Measurements from ENCODE around the gene EGFR.

EGFR gene

GRCh38 chr7:55104712-55105433 is 86.1 kb downstream of the EGFR start:
- no peak overlapping the region for H3K4me3 ChIP-seq (ENCODE audit: low read depth, low read length)
- DNase-seq (ENCODE audit: low read depth): no peak
- no peak for TF ChIP-seq CTCF (IDR thresholded peaks at IDR 0.05; ENCODE audit: control insufficient read depth, extremely low read depth, insufficient read depth)

GRCh38 chr7:55105952-55106351 is 87.1 kb downstream of the EGFR start:
- TF ChIP-seq CTCF (IDR thresholded peaks at IDR 0.05; ENCODE audit: control insufficient read depth, extremely low read depth, insufficient read depth): no peak
- no peak overlapping the region for H3K4me3 ChIP-seq (ENCODE audit: low read depth, low read length)
- no peak for DNase-seq (ENCODE audit: low read depth)

- DNase-seq (ENCODE audit: low read depth): no peak
- no peak overlapping the region for H3K4me3 ChIP-seq (ENCODE audit: low read depth, low read length)
These were observed 89.1 kb downstream of the EGFR start for GRCh38 chr7:55107946-55108345.

GRCh38 chr7:55108401-55108800 is 89.6 kb downstream of the EGFR start:
- DNase-seq (ENCODE audit: low read depth): no peak
- H3K4me3 ChIP-seq (ENCODE audit: low read depth, low read length): no peak overlapping the region
- TF ChIP-seq CTCF (IDR thresholded peaks at IDR 0.05; ENCODE audit: control insufficient read depth, extremely low read depth, insufficient read depth): no peak

More at GRCh38 chr7:55107946-55108345, 89.1 kb downstream of the EGFR start:
- no peak for TF ChIP-seq CTCF (IDR thresholded peaks at IDR 0.05; ENCODE audit: control insufficient read depth, extremely low read depth, insufficient read depth)

GRCh38 chr7:55108818-55109217 is 90.0 kb downstream of the EGFR start:
- TF ChIP-seq CTCF (IDR thresholded peaks at IDR 0.05; ENCODE audit: control insufficient read depth, extremely low read depth, insufficient read depth): no peak
- no peak for DNase-seq (ENCODE audit: low read depth)
- no peak overlapping the region for H3K4me3 ChIP-seq (ENCODE audit: low read depth, low read length)

GRCh38 chr7:55109404-55110167 is 90.8 kb downstream of the EGFR start:
- no peak for TF ChIP-seq CTCF (IDR thresholded peaks at IDR 0.05; ENCODE audit: control insufficient read depth, extremely low read depth, insufficient read depth)
- no peak overlapping the region for H3K4me3 ChIP-seq (ENCODE audit: low read depth, low read length)
- no peak for DNase-seq (ENCODE audit: low read depth)

All from LNCaP clone FGC (cell line).